Common myeloid progenitor, CD34-positive (primary cell): Measurements from ENCODE around the gene HEATR9. TPM values are rescaled to one million over a fixed set of nuclear protein-coding genes. Genes with fewer than 3 reads are reported as not detected.
A peak's percentile ranks its signal among the peaks of the same experiment; 100 is the strongest.

Source experiments
- CTCF ChIA-PET: fragments of 350-600 bp; sonication (Branson Sonifier 250); formaldehyde crosslinking; loops from one replicate; lab custom pipeline; 2021; ENCODE audit warnings: antibody characterized with exemption; lab: Charles Lee
- POLR2A ChIA-PET: fragments of 350-600 bp; sonication (Branson Sonifier 250); formaldehyde crosslinking; loops from one replicate; lab custom pipeline; 2021; ENCODE audit warnings: antibody characterized with exemption; lab: Charles Lee
- DNase-seq, 3 donors: peaks; one replicate each; pipeline versions ENCODE4 v3.0.0 to v3.0.0-alpha.2; 2013
- H3K27ac ChIP-seq, 2 experiments: 1 replicate in 1 of 2; 2 replicates in 1 of 2; pipeline ENCODE4 v1.7.0; 2013; ENCODE audit warnings: inconsistent platforms in 2 of 2, low read length in 2 of 2, mild to moderate bottlenecking in 2 of 2, low read depth in 1 of 2, moderate library complexity in 1 of 2; ENCODE audit not compliant: severe bottlenecking in 2 of 2, insufficient read depth in 1 of 2, poor library complexity in 1 of 2
- H3K27me3 ChIP-seq, 5 experiments: replicated peaks in 2 of 5; 1 replicate in 3 of 5; 2 replicates in 2 of 5; pipeline versions ENCODE4 v1.6.1 to v1.7.0; 2013; ENCODE audit warnings: low read length in 4 of 5, mild to moderate bottlenecking in 2 of 5, moderate library complexity in 2 of 5, inconsistent platforms in 1 of 5; ENCODE audit not compliant: insufficient read depth in 5 of 5, control insufficient read depth in 4 of 5
- H3K36me3 ChIP-seq, 4 experiments: 1 replicate in 2 of 4; 2 replicates in 2 of 4; pipeline versions ENCODE4 v1.6.1 to v1.7.0; 2013; ENCODE audit warnings: low read length in 3 of 4, control low read depth in 1 of 4, mild to moderate bottlenecking in 1 of 4; ENCODE audit not compliant: control insufficient read depth in 4 of 4, insufficient read depth in 4 of 4
- H3K4me1 ChIP-seq, 4 experiments: 1 replicate in 3 of 4; 2 replicates in 1 of 4; pipeline versions ENCODE4 v1.6.1 to v1.7.1; 2013; ENCODE audit warnings: low read length in 3 of 4, mild to moderate bottlenecking in 3 of 4, control low read depth in 1 of 4, inconsistent platforms in 1 of 4, moderate library complexity in 1 of 4; ENCODE audit not compliant: control insufficient read depth in 4 of 4, insufficient read depth in 4 of 4; ENCODE audit errors: control extremely low read depth in 1 of 4
- H3K4me3 ChIP-seq, 7 experiments: 1 replicate in 4 of 7; 2 replicates in 3 of 7; pipeline versions ENCODE4 v1.5.1 to v1.7.0; 2013; ENCODE audit warnings: mild to moderate bottlenecking in 7 of 7, low read length in 6 of 7, moderate library complexity in 6 of 7, inconsistent platforms in 2 of 7, low read depth in 2 of 7, control low read depth in 1 of 7; ENCODE audit not compliant: insufficient read depth in 4 of 7, control insufficient read depth in 1 of 7; ENCODE audit errors: extremely low read depth in 1 of 7
- H3K9me3 ChIP-seq, 5 experiments: 1 replicate in 4 of 5; 2 replicates in 1 of 5; pipeline versions ENCODE4 v1.6.1 to v1.7.1; 2013; ENCODE audit warnings: low read length in 4 of 5, mild to moderate bottlenecking in 2 of 5, inconsistent platforms in 1 of 5, low read depth in 1 of 5, moderate library complexity in 1 of 5; ENCODE audit not compliant: control insufficient read depth in 4 of 5, insufficient read depth in 2 of 5; ENCODE audit errors: control extremely low read depth in 1 of 5
- WGBS: methylation state at CpG from one replicate; pipeline ENCODE4 v1.1.5; 2013; ENCODE audit not compliant: insufficient coverage; 5-methylcytosine and 5-hydroxymethylcytosine counted together
- polyA plus RNA-seq: library from polyadenylated mRNA; unstranded; fragments of 120-200 nt; gene quantifications from one replicate; pipeline ENCODE4 v1.2.1, GENCODE V29; 2013

HEATR9 gene, protein sequence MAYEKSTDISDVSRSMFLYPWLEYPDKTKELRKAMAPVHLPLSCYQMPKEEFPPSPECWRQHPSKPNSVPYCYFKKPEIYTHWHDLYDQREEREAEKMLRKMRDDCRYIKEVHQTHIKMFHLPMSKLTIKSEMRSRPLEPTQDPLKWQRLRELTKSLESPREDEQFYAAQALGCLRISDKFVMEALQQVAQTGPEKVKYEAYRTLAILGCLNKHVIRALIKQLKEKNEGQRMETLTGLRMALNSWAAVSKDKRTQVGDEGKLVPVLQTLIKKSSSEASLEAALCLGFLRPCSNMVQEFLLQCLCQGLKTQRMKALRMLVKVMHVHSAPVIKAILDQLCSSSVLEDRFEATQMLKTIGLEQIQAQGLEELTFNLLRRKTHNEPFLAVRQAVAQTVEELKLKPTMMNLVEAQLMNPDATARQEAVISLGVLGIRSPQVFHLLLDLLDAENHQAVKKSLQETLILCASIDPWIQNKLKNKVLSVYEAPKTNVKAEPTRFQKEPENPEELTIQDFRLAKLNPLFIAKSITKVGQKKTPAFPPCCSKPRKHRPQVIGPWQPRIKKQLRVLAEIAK
- 0.07 TPM for polyA plus RNA-seq

DNA sequence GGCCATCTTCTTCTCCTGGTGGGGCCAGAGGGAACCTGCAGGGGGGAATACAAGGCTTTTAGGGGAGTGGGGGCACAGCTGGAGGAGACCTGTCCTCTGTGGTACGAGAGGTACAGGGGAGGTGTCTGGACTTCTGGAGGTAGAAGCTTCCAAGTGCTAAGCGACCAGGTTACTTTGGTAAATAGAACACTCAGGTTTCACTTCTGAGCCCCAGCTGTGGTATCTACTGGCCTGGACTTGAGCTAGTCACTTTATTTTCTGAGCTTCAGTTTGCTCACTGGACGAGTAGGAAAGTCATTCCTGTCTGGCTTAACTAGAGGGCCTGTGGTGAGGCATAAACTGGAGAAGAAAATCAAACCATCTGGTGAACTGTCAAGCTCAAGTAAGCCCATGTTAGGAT is at the start of gene HEATR9:
TSS of gene HEATR9 (minus strand) at position 155 of the 400 bp plus-strand sequence. CDS start at position 6, 149 bp downstream.
- no peak within 1 kb of the TSS for H3K27ac ChIP-seq
- no peak for DNase-seq
- POLR2A ChIA-PET: interaction anchor here (0.6 kb wide), 1 partner anchor 95 kb away, joined by 3 read pairs; no protein-coding TSS in a partner anchor
- peaks cover 0 to 12% (median 6%) of the 10 kb centered on the region in 4 experiments for H3K4me1 ChIP-seq
- WGBS: 100% methylated on average over 1 of the region's 3 CpGs
- CTCF ChIA-PET: interaction anchor here (0.9 to 2.0 kb wide), 3 partner anchors 9 to 19 kb away, joined by 3 to 6 read pairs (median 3); no protein-coding TSS in a partner anchor
- no peak within 1 kb of the TSS for H3K4me3 ChIP-seq
- no peaks in the 10 kb centered on the region for H3K9me3 ChIP-seq
- H3K36me3 ChIP-seq: no peaks in the 10 kb centered on the region
- no peaks in the 10 kb centered on the region for H3K27me3 ChIP-seq

GRCh38 chr17:35917519-35918213 is 49.0 kb upstream of the HEATR9 start:
- POLR2A ChIA-PET: no interaction called here
- peaks cover 0 to 2% (median 2%) of the 10 kb centered on the region in 4 experiments for H3K36me3 ChIP-seq
- H3K27me3 ChIP-seq: peaks cover 0 to 3% (median 0%) of the 10 kb centered on the region in 5 experiments
- WGBS: 99% methylated on average over 22 of the region's 29 CpGs
- no peaks in the 10 kb centered on the region for H3K9me3 ChIP-seq
- no peak overlapping the region for H3K4me3 ChIP-seq
- H3K27ac ChIP-seq: no peak overlapping the region
- DNase-seq: no peak
- H3K4me1 ChIP-seq: peaks cover 0 to 8% (median 7%) of the 10 kb centered on the region in 4 experiments
- CTCF ChIA-PET: interaction anchor here (1.3 to 1.9 kb wide), 2 partner anchors 17 to 19 kb away, joined by 3 to 6 read pairs; no protein-coding TSS in a partner anchor

GRCh38 chr17:35915153-35915964 is 46.7 kb upstream of the HEATR9 start:
- POLR2A ChIA-PET: no interaction called here
- 97% methylated on average over 2 of the region's 3 CpGs for WGBS
- CTCF ChIA-PET: interaction anchor here (0.8 to 2.8 kb wide), 6 partner anchors 9 to 66 kb away, joined by 3 to 13 read pairs (median 5); no protein-coding TSS in a partner anchor
- peak in 2 of 3 donors; percentile 33 to 42 for DNase-seq
- H3K4me1 ChIP-seq: peaks cover 0 to 8% (median 7%) of the 10 kb centered on the region in 4 experiments
- peaks cover 0 to 2% (median 0%) of the 10 kb centered on the region in 4 experiments for H3K36me3 ChIP-seq
- peaks cover 0 to 3% (median 0%) of the 10 kb centered on the region in 5 experiments for H3K27me3 ChIP-seq
- H3K27ac ChIP-seq: no peak overlapping the region
- H3K4me3 ChIP-seq: no peak overlapping the region
- H3K9me3 ChIP-seq: no peaks in the 10 kb centered on the region

GRCh38 chr17:35914354-35914753 is 45.7 kb upstream of the HEATR9 start:
- WGBS: 100% methylated on average over 1 of the region's 1 CpG
- POLR2A ChIA-PET: no interaction called here

GRCh38 chr17:35913609-35914008 is 44.9 kb upstream of the HEATR9 start:
- WGBS: 100% methylated on average over 3 of the region's 4 CpGs
- POLR2A ChIA-PET: no interaction called here
- CTCF ChIA-PET: interaction anchor here (0.8 to 2.8 kb wide), 3 partner anchors 7 to 64 kb away, joined by 3 to 13 read pairs (median 8); no protein-coding TSS in a partner anchor

More at GRCh38 chr17:35914354-35914753, 45.7 kb upstream of the HEATR9 start:
- H3K9me3 ChIP-seq: no peaks in the 10 kb centered on the region
- H3K4me3 ChIP-seq: no peak overlapping the region
- no peak for DNase-seq
- peaks cover 0 to 3% (median 0%) of the 10 kb centered on the region in 5 experiments for H3K27me3 ChIP-seq
- H3K27ac ChIP-seq: no peak overlapping the region
- CTCF ChIA-PET: interaction anchor here (0.8 to 2.8 kb wide), 3 partner anchors 8 to 65 kb away, joined by 3 to 13 read pairs (median 8); no protein-coding TSS in a partner anchor
- peaks cover 0 to 2% (median 0%) of the 10 kb centered on the region in 4 experiments for H3K36me3 ChIP-seq
- H3K4me1 ChIP-seq: peaks cover 0 to 8% (median 7%) of the 10 kb centered on the region in 4 experiments

DNA sequence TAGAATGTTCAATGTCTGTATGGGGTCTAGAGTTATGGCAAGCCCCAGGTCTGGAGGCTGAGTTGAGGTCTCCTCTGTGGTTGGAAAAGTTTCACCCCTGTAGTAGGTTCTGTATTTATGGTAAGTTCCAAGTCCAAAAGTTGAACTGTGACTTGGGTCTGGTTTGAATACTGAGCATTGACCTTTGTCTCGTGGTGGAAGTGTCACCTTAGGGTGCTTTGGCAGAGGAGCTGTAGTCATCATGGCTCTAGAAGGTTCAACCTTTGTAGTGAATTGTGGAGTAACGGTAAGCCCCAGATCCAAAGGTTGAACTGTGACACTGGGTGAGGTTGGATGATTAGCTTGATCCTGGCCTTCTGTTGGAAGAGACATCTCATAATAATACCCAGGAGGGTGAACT is 44.3 kb upstream of the HEATR9 start:
- no peak for DNase-seq
- Histone ChIP-seq H3K4me1 (no peaks in the 10 kb centered on the region), H3K27ac (no peak overlapping the region), H3K27me3 (peaks cover 0 to 3% (median 0%) of the 10 kb centered on the region in 5 experiments), H3K9me3 (no peaks in the 10 kb centered on the region), H3K4me3 (no peak overlapping the region), H3K36me3 (peaks cover 0 to 2% (median 0%) of the 10 kb centered on the region in 4 experiments)
- POLR2A ChIA-PET: no interaction called here
- WGBS: 100% methylated on average over 2 of the region's 2 CpGs
- CTCF ChIA-PET: interaction anchor here (0.9 to 2.5 kb wide), 2 partner anchors 18 to 64 kb away, joined by 3 to 8 read pairs; no protein-coding TSS in a partner anchor

More at GRCh38 chr17:35913609-35914008, 44.9 kb upstream of the HEATR9 start:
- no peak for DNase-seq
- peaks cover 0 to 2% (median 0%) of the 10 kb centered on the region in 4 experiments for H3K36me3 ChIP-seq
- no peaks in the 10 kb centered on the region for H3K9me3 ChIP-seq
- H3K4me1 ChIP-seq: peaks cover 0 to 5% (median 5%) of the 10 kb centered on the region in 4 experiments
- H3K27ac ChIP-seq: no peak overlapping the region
- no peak overlapping the region for H3K4me3 ChIP-seq
- peaks cover 0 to 3% (median 0%) of the 10 kb centered on the region in 5 experiments for H3K27me3 ChIP-seq
